ENCODE results near the gene NBPF1.
A peak's percentile ranks its signal among the peaks of the same experiment; 100 is the strongest.
"Not testable (repeated sequence)": the region's sequence is repeated elsewhere in the genome, so short reads cannot be mapped to it uniquely, and the experiment has no call there.

The NBPF1 gene

DNA sequence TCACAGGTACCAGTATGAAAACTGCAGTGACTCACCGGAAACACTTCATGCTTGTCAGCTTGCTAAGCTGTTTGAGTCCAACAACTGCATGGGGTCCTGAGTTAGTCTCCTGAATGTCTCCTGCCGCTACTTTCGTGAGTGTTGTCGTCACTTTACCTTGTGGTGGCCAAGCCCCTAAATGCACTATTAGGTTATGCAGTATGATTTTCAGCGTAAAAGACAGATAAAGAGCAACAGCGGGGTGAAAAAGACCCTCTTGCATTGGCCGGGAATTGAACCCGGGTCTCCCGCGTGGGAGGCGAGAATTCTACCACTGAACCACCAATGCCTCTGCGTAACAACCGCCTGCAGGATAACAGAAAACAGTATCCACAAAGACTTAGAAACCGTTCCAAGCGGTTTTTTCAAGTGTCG is 67.7 kb downstream of the NBPF1 start:
- DNase-seq (ENCODE audit: low spot score), result not testable (repeated sequence)

DNA sequence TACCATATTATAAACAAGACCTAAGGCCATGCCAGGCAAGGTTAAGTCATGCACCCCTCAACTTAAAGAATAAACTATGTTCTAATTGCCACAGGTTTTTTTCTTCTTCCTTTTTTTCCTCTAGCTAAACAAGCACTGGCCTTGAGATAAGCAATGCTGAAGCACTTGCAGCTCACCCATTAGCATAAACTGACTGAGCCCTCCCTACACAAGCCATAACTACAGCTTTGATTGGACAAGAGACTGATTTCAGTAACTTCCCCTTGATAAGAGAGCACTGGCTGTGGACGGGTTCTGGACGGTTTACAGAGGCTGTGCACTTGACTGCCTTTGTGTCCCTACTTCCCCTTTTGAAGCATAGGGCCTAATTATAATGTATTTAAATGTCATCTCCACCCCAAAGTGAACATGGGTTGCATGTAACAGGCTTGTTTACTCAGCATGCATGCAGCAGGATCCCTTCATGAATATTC is 72.9 kb downstream of the NBPF1 start:
- not testable (repeated sequence) for DNase-seq (ENCODE audit: low spot score)

- DNase-seq (ENCODE audit: low spot score), result not testable (repeated sequence)
These were observed 75.8 kb downstream of the NBPF1 start for GRCh38 chr1:16537528-16537927.

DNA sequence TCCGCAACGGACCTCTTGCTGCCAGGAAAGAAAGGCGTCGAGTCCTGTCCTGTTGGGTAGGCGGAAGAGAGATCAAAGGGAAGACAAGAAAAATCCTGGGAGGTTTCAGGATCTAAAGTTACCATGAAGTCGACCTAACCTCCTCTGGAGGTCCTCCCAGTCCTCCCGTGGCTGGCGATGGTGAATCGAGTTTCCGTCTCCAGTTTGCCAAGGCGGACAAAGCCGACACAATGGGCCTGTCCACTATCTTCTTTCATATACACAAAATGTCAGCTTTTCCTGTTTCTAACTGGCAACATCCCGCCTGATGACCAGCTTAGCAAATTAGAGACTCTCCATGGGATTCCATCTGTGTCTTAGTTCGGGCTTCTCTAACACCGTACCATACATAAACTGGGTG is 76.6 kb downstream of the NBPF1 start:
- not testable (repeated sequence) for DNase-seq (ENCODE audit: low spot score)

GRCh38 chr1:16535898-16536297 is 77.5 kb downstream of the NBPF1 start:
- DNase-seq (ENCODE audit: low spot score), result not testable (repeated sequence)

DNA sequence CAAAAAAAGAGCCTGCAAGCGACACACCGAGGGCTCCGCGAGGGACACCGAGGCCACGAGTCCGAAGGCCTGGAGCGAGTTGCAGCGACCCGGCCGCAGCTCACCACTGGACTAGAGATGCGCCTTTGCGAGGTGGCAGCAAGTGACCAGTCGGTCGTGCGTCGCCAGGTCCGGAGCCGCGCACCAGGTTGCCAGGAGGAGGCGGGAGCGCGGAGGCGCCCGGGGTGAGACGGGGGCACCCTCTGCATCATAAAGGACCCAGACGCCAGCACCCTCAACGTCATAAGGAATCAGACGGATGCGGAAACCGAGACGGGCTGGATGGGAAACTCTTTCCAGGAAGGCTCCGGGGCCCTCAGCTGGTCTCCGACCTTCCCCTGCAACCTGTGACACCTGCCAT is 77.9 kb downstream of the NBPF1 start:
- not testable (repeated sequence) for DNase-seq (ENCODE audit: low spot score)

GRCh38 chr1:16534829-16535456 is 78.4 kb downstream of the NBPF1 start:
- not testable (repeated sequence) for DNase-seq (ENCODE audit: low spot score)

GRCh38 chr1:16534239-16534828 is 79.0 kb downstream of the NBPF1 start:
- not testable (repeated sequence) for DNase-seq (ENCODE audit: low spot score)

DNA sequence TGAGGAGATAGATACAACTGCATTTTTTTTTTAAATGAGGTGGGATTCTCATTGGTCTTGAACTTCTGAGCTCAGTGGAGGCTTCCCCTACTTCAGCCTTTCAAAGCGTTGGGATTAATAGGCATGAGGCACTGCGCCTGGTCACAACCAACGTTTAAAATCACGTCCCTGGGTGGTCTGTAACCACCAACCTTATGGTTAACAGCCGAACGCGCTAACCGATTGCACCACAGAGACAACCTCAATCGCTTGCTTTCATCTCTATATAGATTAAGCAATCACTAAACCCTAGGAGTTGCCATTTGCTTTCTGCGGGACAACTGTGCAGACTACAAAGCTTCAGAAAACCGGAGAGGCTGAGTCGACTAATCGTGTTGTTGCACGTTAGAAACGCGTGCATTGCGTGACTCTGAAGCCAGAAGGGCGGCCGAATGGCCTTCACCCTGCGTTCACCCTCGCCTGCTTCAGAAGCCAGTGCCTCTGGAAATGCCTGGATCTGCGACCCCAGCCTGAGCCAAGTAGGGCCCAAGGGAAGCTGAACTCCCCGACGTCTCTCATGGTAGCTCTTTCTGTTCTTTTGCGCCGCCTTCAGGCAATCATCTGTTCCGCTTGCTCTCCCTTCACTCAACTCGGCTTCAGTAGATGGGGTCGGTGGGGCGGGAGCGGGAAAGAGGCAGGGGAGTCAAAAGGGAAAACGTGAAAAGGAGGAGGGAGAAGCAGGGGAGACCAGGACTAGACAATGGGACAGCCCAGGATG is 81.0 kb downstream of the NBPF1 start:
- DNase-seq (ENCODE audit: low spot score), result not testable (repeated sequence)

GRCh38 chr1:16528338-16528737 is 85.0 kb downstream of the NBPF1 start:
- not testable (repeated sequence) for DNase-seq (ENCODE audit: low spot score)

GRCh38 chr1:16525769-16526168 is 87.6 kb downstream of the NBPF1 start:
- not testable (repeated sequence) for DNase-seq (ENCODE audit: low spot score)

GRCh38 chr1:16521679-16522078 is 91.7 kb downstream of the NBPF1 start:
- DNase-seq (ENCODE audit: low spot score), result not testable (repeated sequence)

DNA sequence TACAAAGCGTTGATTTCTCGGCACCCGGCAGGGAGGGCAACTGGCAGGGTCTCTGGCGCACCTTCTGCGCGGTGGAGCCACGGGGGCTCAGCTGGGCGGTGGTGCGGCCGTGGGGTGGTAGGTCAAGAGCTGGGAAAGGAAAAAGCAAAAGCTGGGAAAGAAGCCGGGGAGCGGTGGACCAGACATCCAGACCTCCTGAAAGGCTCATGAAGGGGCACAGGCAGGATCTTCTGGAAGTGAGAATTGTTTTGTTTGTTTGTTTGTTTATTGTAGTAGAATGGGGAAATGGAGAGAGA is 92.1 kb downstream of the NBPF1 start:
- DNase-seq (ENCODE audit: low spot score), result no peak

DNA sequence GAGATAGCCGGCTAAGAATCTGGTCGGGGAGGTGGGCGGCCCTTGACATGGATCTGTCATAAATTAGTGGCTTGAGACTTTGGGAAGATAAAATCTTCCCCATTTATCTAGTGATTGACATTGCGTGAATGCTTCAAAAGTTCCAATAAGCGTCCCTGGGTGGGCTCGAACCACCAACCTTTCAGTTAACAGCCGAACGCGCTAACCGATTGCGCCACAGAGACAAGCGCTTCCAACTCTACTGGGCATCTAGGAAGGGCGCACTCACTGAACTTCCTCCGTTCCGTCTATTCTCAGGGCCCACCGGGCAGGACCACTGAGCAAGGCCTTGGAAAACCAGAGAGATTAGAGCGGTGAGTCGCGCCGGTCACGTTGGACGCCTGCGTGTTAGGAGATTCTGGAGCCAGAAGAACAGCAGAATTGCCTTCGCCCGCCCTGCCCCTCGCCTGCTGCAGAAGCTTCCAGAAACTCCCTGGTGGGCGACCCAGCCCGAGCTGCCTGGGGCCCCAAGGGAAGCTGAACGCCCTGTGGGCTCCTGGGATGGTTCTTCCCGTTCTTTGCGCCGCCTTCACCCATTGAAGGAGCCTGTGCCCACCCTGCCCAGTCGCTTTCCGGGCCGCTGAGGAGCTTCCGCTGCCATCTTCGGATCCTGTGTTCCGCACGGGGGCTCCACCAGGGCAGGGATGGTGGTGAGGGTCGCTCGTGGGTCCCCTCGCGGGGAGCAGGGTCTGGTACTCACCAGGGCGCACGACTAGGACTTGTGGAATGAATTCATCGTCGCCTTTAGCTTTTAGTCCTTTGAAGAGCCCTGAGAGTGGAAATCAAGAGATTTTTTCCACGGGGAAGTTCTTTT is 92.7 kb downstream of the NBPF1 start:
- not testable (repeated sequence) for DNase-seq (ENCODE audit: low spot score)

DNA sequence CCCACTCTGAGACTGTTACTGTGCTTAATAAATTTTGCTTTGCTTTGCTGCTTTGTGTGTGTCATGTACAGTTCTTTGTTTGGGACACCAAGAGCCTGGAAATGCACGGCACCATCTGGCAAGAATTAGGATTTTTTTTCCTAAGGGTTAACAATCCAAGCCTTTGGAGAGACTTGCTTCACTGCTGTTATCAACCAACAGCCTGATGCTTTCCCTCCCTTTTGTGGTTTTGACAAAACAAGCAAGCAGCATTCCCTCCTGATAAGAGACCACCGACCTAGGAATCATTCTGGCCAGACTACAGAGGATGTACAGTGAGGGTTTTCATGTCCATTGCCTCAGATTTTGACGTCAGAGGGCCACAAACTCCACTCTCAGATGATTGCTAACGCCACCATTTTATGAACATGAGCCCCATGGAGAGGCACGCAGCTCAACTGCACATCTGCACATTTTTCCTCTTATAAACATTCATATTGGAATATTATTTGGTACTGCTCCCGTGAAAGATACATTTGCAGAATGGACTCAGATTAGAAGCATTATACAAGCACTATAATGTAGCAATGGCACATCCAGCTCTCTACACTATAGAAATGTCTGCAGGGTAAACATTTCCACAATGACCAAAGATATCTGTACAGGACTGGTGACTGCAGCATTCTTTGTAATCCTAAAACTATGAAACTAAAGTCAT is 94.0 kb downstream of the NBPF1 start:
- not testable (repeated sequence) for DNase-seq (ENCODE audit: low spot score)

DNA sequence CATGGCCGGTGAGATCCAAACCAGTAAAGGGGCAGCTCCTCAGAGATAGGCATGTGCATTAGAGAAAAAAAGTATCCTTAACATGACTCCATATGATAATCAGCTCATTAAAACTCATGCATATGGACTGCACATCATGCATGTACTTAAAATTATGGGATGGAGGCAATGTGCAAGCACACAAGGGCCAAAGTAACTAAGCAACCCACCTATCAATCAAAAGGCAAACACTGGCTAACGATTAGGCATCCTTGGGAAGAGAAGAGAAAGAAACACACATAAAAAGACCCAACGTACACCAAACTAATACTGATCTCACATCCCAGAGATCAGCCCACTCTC is 94.5 kb downstream of the NBPF1 start:
- DNase-seq (ENCODE audit: low spot score), result not testable (repeated sequence)

DNA sequence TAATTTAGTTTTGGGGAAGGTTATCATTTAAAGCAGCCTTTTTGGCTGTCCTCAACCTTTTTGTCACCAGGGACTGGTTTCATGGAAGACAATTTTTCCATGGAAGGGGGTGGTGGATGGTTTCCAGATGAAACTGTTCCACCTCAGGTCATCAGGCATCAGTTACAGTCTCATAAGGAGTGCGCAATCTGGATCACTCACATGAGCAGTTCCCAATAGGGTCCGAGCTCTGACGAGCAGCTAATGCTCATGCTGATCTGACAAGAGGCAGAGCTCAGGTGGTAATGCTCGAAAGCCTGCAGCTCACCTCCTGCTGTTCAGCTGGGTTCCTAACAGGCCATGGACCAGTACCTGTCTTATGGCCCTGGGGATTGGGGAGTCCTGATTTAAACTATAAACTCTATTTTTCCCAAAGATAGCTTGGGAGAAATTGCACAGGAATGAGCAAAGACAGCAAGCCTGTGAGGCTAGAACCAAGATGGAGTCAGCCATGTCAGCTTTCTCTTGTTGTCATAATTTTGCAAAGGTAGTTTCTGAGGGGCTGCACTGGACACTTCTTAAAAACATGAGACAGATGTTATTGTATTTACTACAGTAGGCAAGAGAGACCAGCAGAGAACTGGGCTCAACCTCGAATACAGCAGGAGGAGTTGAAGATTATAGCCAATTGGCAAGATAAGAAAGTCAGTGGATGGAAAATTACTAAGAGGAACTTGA is 96.5 kb downstream of the NBPF1 start:
- DNase-seq (ENCODE audit: low spot score), result not testable (repeated sequence)

GRCh38 chr1:16514107-16515055 is 99.0 kb downstream of the NBPF1 start, which contains the start of gene RNU1-1:
Gene RNU1-1 (minus strand): TSS chr1:16514285.
- peak; percentile 49 for DNase-seq (ENCODE audit: low spot score)

GRCh38 chr1:16513412-16514106 is 99.8 kb downstream of the NBPF1 start:
- DNase-seq (ENCODE audit: low spot score), result peak; percentile 50

Data from CD4-positive, alpha-beta T cell treated with Interleukin-6 at 100 ng/mL for 8 hours (primary cell).